HG02884 (cell line): Measurements from ENCODE around the gene CBX1.

ENCODE experiments used
- ATAC-seq: cut with Tn5 transposase; IDR thresholded peaks from one replicate; pipeline ENCODE4 v1.9.1; 2021; ENCODE audit warnings: mild to moderate bottlenecking, moderate library complexity; ENCODE audit not compliant: unreplicated experiment

CBX1 gene

DNA sequence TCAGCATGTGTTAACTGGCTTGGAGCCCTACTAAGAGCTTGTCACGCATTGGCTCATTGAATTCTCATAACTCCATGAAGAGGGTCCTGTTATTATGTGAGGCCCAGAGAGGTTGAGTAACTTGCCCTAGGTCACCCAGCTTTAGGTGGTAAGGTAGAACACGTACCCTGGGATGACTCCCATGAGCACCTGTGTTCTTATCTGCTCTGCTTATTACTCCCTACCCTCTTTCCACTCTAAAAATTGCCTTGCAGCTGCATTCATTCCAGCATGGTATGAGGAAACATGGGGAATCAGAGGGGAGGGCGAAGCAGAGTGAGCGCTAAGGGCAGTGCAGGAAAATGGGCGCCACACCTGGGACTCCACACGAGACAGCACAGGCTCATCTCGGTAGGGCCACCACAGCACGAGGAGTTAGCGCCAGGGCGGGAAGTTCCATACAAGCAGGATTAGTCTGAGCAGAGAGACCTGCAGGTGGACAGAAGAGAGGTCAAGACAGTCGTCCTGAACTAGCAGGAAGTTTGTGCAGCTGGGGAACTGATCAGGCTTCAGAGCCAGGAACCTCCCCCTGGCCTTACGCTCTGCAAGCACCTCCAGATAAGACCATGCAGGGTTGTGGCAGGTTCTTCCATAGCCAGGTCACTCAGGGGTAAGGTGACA lies 73.8 kb downstream of the CBX1 start:
- ATAC-seq = no peak

- ATAC-seq = no peak
Measured at GRCh38 chr17:48026502-48027321, 74.6 kb downstream of the CBX1 start.

DNA sequence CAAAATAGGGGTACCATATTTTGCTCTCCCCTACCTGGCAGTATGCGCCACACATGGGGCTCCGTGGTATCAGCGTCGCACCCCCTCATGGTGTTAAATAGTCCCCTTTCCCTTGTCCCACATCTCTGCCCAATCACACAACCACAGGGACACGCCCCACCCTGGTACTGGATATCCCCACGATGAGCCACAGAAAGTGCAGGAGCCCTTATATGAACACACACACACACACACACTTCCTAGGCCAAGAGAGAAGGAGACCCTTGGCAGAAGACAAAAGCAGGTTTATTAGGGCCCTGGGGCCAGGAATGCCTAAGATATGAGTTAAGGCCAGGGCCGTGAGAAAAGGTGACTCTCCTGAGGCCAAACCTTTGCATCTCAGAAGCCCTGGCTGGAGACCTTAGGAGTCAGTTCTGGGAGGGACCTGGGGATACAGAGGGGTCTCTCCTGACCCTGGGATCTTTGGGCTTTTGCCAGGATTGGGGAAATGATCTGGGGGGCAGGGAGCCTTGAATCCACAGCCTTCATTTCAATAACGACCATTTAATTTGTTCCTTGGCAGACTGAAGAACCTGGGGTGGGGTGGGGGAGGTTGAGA lies 75.3 kb downstream of the CBX1 start:
- ATAC-seq = no peak

GRCh38 chr17:48025040-48025903 lies 76.0 kb downstream of the CBX1 start:
- ATAC-seq = peak; percentile 74

GRCh38 chr17:48024149-48025039 lies 76.9 kb downstream of the CBX1 start:
- ATAC-seq = peak; percentile 8

GRCh38 chr17:48023400-48024148 lies 77.7 kb downstream of the CBX1 start:
- no peak for ATAC-seq

GRCh38 chr17:48022901-48023300 lies 78.4 kb downstream of the CBX1 start:
- ATAC-seq = no peak

- ATAC-seq = no peak
Measured at GRCh38 chr17:48021934-48022333, 79.3 kb downstream of the CBX1 start.
